ENCODE results near the gene NCDN.
"Not testable (repeated sequence)": the region's sequence is repeated elsewhere in the genome, so short reads cannot be mapped to it uniquely, and the experiment has no call there.

The NCDN gene

DNA sequence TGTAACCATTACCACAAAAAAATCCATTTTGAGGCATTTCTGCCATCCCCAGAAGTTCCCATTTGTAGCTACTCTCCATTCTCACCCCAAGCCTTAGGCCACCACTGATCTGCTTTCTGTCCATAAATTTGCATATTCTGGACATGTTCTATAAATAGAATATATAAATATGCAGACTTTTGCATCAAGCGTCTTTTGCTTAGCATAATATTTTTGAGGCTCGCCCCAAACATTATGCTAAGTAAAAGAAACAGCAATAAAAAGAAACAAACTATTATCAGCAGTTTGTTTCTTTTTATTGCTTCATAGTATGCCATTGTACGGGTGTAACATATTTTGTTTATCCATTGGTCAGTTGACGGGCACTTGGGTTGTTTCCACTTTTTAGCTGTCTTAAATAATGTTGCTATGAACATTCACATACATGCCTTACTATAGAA, 23.4 kb downstream of the NCDN start:
- Histone ChIP-seq H3K79me2 (no peaks in the 10 kb centered on the region), H3K4me2 (ENCODE audit: low read length) (no peak overlapping the region), H3K4me1 (no peaks in the 10 kb centered on the region), H3K4me3 (ENCODE audit: low read depth, low read length) (no peak overlapping the region), H3K9ac (no peak overlapping the region), H3K36me3 (ENCODE audit: control insufficient read depth, insufficient read depth, low read length) (no peaks in the 10 kb centered on the region), H3K27ac (no peak overlapping the region), H3K27me3 (ENCODE audit: control insufficient read depth, insufficient read depth, low read length) (peaks cover 3% of the 10 kb centered on the region), H3K9me3 (ENCODE audit: control insufficient read depth, low read length) (no peaks in the 10 kb centered on the region), H2AFZ (no peak overlapping the region)
- TF ChIP-seq, protein P1, sequence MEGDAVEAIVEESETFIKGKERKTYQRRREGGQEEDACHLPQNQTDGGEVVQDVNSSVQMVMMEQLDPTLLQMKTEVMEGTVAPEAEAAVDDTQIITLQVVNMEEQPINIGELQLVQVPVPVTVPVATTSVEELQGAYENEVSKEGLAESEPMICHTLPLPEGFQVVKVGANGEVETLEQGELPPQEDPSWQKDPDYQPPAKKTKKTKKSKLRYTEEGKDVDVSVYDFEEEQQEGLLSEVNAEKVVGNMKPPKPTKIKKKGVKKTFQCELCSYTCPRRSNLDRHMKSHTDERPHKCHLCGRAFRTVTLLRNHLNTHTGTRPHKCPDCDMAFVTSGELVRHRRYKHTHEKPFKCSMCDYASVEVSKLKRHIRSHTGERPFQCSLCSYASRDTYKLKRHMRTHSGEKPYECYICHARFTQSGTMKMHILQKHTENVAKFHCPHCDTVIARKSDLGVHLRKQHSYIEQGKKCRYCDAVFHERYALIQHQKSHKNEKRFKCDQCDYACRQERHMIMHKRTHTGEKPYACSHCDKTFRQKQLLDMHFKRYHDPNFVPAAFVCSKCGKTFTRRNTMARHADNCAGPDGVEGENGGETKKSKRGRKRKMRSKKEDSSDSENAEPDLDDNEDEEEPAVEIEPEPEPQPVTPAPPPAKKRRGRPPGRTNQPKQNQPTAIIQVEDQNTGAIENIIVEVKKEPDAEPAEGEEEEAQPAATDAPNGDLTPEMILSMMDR (IDR thresholded peaks at IDR 0.05), result no peak

DNA sequence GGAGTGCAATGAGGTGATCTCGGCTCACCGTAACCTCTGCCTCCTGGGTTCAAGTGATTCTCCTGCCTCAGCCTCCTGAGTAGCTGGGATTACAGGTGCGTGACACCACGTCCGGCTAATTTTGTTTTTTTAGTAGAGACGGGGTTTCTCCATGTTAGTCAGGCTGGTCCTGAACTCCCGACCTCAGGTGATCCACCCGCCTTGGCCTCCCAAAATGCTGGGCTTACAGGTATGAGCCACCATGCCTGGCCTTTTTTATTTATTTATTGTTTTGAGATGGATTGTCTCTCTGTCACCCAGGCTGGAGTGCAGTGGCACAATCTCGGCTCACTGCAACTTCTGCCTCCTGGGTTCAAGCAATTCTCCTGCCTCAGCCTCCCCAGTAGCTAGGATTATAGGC, 24.0 kb downstream of the NCDN start:
- H2AFZ ChIP-seq; H3K36me3 ChIP-seq (ENCODE audit: control insufficient read depth, insufficient read depth, low read length); H3K4me2 ChIP-seq (ENCODE audit: low read length); H3K27ac ChIP-seq; H3K79me2 ChIP-seq; H3K4me1 ChIP-seq; H3K27me3 ChIP-seq (ENCODE audit: control insufficient read depth, insufficient read depth, low read length); H3K9me3 ChIP-seq (ENCODE audit: control insufficient read depth, low read length); H3K4me3 ChIP-seq (ENCODE audit: low read depth, low read length); H3K9ac ChIP-seq: not testable (repeated sequence)

DNA sequence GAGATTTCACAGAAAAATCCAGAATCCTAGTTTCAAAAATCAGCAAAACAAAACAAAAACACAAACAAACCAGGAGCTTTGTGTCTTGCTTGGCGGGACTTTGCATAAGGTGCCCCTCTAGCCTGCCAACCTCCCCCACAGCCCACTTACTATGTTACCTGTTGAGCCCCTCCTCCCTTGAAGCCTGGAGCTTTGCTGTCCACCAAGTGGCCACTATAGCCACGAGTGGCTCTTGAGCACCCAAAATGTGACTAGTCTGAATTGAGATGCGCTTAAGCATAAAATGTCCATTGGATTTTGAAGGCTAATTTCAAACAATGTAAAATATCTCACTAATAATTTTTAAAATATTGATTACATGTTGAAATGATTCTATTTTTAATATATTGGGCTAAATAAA, 27.7 kb downstream of the NCDN start:
- Histone ChIP-seq H3K4me1 (no peaks in the 10 kb centered on the region), H3K9me3 (ENCODE audit: control insufficient read depth, low read length) (no peaks in the 10 kb centered on the region), H3K27me3 (ENCODE audit: control insufficient read depth, insufficient read depth, low read length) (no peaks in the 10 kb centered on the region), H3K27ac (no peak overlapping the region), H2AFZ (no peak overlapping the region), H3K4me2 (ENCODE audit: low read length) (no peak overlapping the region), H3K4me3 (ENCODE audit: low read depth, low read length) (no peak overlapping the region), H3K9ac (no peak overlapping the region), H3K79me2 (no peaks in the 10 kb centered on the region), H3K36me3 (ENCODE audit: control insufficient read depth, insufficient read depth, low read length) (no peaks in the 10 kb centered on the region)
- TF ChIP-seq, protein P1 (IDR thresholded peaks at IDR 0.05), result no peak

DNA sequence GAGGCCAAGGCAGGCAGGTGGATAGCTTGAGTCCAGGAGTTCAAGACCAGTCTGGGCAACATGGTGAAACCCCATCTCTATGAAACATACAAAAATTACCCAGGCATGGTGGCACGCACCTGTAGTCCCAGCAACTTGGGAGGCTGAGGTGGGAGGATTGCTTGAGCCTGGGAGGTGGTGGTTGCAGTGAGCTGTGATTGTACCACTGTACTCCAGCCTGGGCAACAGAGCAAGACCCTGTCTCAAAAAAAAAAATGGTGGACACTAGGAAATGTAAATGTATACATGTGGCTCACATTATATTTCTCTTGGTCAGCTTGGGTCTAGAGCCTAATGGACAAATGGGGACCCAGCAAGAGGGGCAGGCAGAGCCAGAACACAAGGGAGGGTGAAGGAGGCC, 28.2 kb downstream of the NCDN start:
- not testable (repeated sequence) for H3K9ac ChIP-seq; H3K4me1 ChIP-seq; H2AFZ ChIP-seq; H3K4me3 ChIP-seq (ENCODE audit: low read depth, low read length); H3K4me2 ChIP-seq (ENCODE audit: low read length); H3K9me3 ChIP-seq (ENCODE audit: control insufficient read depth, low read length); H3K27ac ChIP-seq; H3K79me2 ChIP-seq; H3K36me3 ChIP-seq (ENCODE audit: control insufficient read depth, insufficient read depth, low read length); H3K27me3 ChIP-seq (ENCODE audit: control insufficient read depth, insufficient read depth, low read length)

DNA sequence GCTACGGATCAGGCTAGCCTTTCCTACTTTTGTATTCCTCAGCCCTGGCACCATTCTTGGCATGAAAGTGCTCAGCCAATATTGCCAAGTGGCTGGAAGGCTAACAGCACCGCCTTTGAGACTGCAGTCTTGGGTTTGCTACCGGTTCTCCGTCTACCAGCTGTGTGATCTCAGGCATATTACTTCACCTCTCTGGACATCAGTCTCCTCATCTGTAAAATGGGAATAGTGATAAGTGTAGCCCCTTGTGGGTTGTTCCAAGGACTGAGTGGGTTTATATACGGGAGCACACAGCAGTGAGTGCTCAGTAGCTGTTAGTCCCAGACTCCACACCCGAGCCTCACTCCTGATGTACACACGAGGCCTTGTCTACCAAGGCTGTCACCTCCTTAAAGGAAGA, 29.2 kb downstream of the NCDN start:
- TF ChIP-seq, protein P1 (IDR thresholded peaks at IDR 0.05), result no peak
- H3K4me1 ChIP-seq, result no peaks in the 10 kb centered on the region
- H2AFZ ChIP-seq, result no peak overlapping the region
- H3K79me2 ChIP-seq, result no peaks in the 10 kb centered on the region
- no peaks in the 10 kb centered on the region for H3K36me3 ChIP-seq (ENCODE audit: control insufficient read depth, insufficient read depth, low read length)
- H3K4me3 ChIP-seq (ENCODE audit: low read depth, low read length), result no peak overlapping the region
- no peaks in the 10 kb centered on the region for H3K27me3 ChIP-seq (ENCODE audit: control insufficient read depth, insufficient read depth, low read length)
- H3K9ac ChIP-seq, result no peak overlapping the region
- H3K4me2 ChIP-seq (ENCODE audit: low read length), result no peak overlapping the region
- no peak overlapping the region for H3K27ac ChIP-seq
- no peaks in the 10 kb centered on the region for H3K9me3 ChIP-seq (ENCODE audit: control insufficient read depth, low read length)

DNA sequence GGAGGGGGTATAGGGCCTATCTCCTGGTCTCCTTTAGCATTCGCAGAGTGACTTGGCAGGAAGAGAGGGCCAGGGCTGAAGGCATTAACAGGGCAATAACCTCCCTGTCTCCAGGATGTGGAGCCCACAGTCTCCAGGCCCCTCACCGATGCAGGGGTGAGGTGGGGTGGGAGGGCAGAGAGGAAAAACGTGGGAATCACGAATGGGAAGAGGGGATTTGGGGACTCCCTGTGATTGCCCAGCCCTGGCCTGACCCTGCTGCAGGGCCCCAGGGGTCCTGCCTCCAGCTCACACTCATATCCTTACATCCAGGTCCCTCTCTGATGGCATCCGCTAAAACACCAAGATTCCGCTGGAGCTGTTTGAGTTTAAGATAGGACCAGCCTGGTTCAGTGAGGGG, 30.1 kb downstream of the NCDN start:
- H3K4me2 ChIP-seq (ENCODE audit: low read length), result no peak overlapping the region
- TF ChIP-seq, protein P1 (IDR thresholded peaks at IDR 0.05), result no peak

More for the DNA sequence above, 30.1 kb downstream of the NCDN start:
- no peak overlapping the region for H2AFZ ChIP-seq
- no peaks in the 10 kb centered on the region for H3K27me3 ChIP-seq (ENCODE audit: control insufficient read depth, insufficient read depth, low read length)
- no peak overlapping the region for H3K27ac ChIP-seq
- H3K4me1 ChIP-seq, result no peaks in the 10 kb centered on the region
- H3K36me3 ChIP-seq (ENCODE audit: control insufficient read depth, insufficient read depth, low read length), result no peaks in the 10 kb centered on the region
- H3K9me3 ChIP-seq (ENCODE audit: control insufficient read depth, low read length), result no peaks in the 10 kb centered on the region
- H3K9ac ChIP-seq, result no peak overlapping the region
- H3K79me2 ChIP-seq, result no peaks in the 10 kb centered on the region
- no peak overlapping the region for H3K4me3 ChIP-seq (ENCODE audit: low read depth, low read length)

All from parathyroid adenoma (tissue), 2 donors.